ENCODE results near the gene EIPR1. TPM values are rescaled to one million over a fixed set of nuclear protein-coding genes. Genes with fewer than 3 reads are reported as not detected.

Gene EIPR1
- total and polyA plus RNA-seq, 2 donors = 21.3 to 31.9 TPM

DNA sequence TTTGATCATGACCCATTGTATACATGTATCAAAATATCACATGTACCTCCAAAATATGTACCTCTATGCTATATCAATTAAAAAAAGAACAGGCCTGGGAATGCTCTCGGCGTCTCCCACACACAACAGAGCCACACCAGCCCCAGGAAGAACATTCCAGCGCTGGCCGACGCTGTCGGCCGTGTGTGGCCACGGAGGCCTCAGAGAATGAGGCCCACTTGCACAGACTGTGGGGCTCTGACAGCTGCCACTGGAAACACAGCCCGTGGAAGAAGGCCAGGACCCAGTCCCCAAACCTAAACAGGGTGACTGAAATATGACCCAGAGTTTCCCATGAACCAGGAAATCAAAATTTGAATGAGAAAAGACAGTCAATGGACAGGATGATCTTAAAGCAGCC, 69.7 kb downstream of the EIPR1 start:
- Histone ChIP-seq H3K27me3 (ENCODE audit: control insufficient read depth in 2 of 2, insufficient read depth in 1 of 2, low read length in 1 of 2) (no peaks in the 10 kb centered on the region), H3K4me3 (ENCODE audit: low read length in 2 of 2) (no peak overlapping the region), H3K4me1 (ENCODE audit: control insufficient read depth in 2 of 2, insufficient read depth in 2 of 2, low read length in 2 of 2) (peaks cover 0 to 5% of the 10 kb centered on the region in 2 donors), H3K9me3 (ENCODE audit: control insufficient read depth in 2 of 2, insufficient read depth in 1 of 2, low read length in 1 of 2) (no peaks in the 10 kb centered on the region), H3K27ac (ENCODE audit: low read depth in 1 of 2, low read length in 1 of 2) (no peak overlapping the region), H3K36me3 (ENCODE audit: control insufficient read depth in 2 of 2, insufficient read depth in 2 of 2, low read length in 1 of 2) (no peaks in the 10 kb centered on the region)
- no peak for DNase-seq (ENCODE audit: low read depth in 6 of 9, low spot score in 9 of 9)
- WGBS = 96% methylated on average over 9 of the region's 9 CpGs

DNA sequence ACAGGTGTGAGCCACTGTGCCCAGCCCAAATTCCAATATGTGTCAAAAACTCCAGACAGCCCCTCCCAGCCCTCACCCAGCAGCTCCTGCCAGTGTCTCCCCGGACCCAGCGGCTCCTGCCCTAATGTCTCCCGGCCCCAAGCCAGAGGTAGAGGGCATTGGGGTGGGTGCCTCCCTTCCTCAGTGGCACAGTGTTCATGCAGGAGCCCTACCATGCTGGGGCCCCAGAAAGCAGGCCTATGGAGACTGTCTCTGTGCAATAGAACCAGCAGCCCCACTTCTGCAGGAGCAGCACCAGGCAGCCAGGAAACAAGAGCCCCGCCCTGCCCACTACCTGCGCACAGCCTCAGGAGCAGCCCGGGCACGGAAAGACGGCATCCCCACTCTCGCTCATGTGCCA, 70.4 kb downstream of the EIPR1 start:
- Histone ChIP-seq H3K27me3 (ENCODE audit: control insufficient read depth in 2 of 2, insufficient read depth in 1 of 2, low read length in 1 of 2) (no peaks in the 10 kb centered on the region), H3K9me3 (ENCODE audit: control insufficient read depth in 2 of 2, insufficient read depth in 1 of 2, low read length in 1 of 2) (no peaks in the 10 kb centered on the region), H3K4me1 (ENCODE audit: control insufficient read depth in 2 of 2, insufficient read depth in 2 of 2, low read length in 2 of 2) (peaks cover 0 to 5% of the 10 kb centered on the region in 2 donors), H3K36me3 (ENCODE audit: control insufficient read depth in 2 of 2, insufficient read depth in 2 of 2, low read length in 1 of 2) (peaks cover 0 to 6% of the 10 kb centered on the region in 2 donors), H3K4me3 (ENCODE audit: low read length in 2 of 2) (no peak overlapping the region), H3K27ac (ENCODE audit: low read depth in 1 of 2, low read length in 1 of 2) (no peak overlapping the region)
- no peak for DNase-seq (ENCODE audit: low read depth in 6 of 9, low spot score in 9 of 9)
- 98% methylated on average over 9 of the region's 9 CpGs for WGBS

DNA sequence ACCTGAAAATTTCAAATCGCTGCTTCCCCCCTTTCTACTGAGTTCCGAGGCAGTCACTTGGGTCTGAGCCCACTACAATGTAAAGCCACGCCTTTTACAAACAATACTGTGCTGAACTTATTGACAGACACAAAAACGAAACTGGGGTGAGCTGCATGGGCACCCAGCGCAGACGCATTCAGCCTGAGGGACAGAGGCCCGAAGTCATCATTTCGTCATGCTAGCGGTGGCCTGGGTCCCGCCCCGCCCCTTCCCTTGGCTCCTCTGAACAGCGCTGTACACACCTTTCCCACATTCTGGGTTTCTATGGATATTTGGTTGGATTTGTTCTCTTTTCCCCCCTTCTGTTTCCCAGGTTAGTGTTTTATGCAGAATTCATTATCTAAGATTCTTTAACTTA, 71.7 kb downstream of the EIPR1 start:
- H3K9me3 ChIP-seq (ENCODE audit: control insufficient read depth in 2 of 2, insufficient read depth in 1 of 2, low read length in 1 of 2) = no peaks in the 10 kb centered on the region
- no peak for DNase-seq (ENCODE audit: low read depth in 6 of 9, low spot score in 9 of 9)

DNA sequence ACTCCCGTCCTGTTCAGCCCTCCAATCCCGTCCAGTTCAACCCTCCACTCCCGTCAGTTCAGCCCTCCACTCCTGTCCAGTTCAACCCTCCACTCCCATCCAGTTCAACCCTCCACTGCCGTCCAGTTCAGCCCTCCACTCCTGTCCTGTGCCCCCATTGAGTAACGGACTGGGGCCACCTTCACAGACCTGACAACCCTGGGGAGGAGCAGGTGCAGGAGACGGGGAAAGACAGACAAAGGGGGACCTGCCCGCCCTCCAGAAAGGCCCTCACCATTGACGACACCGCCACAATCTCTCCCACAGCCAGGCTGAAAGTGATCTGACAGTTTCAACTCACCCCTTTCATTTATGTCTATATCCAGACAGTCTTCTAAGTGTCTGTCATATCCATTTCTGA, 72.2 kb downstream of the EIPR1 start:
- no peak overlapping the region for H3K27ac ChIP-seq (ENCODE audit: low read depth in 1 of 2, low read length in 1 of 2)
- H3K36me3 ChIP-seq (ENCODE audit: control insufficient read depth in 2 of 2, insufficient read depth in 2 of 2, low read length in 1 of 2) = peaks cover 6% of the 10 kb centered on the region in 2 donors
- DNase-seq (ENCODE audit: low read depth in 6 of 9, low spot score in 9 of 9) = no peak
- WGBS = 94% methylated on average over 9 of the region's 9 CpGs
- H3K4me1 ChIP-seq (ENCODE audit: control insufficient read depth in 2 of 2, insufficient read depth in 2 of 2, low read length in 2 of 2) = peaks cover 0 to 5% of the 10 kb centered on the region in 2 donors
- no peaks in the 10 kb centered on the region for H3K9me3 ChIP-seq (ENCODE audit: control insufficient read depth in 2 of 2, insufficient read depth in 1 of 2, low read length in 1 of 2)
- no peak overlapping the region for H3K4me3 ChIP-seq (ENCODE audit: low read length in 2 of 2)
- no peaks in the 10 kb centered on the region for H3K27me3 ChIP-seq (ENCODE audit: control insufficient read depth in 2 of 2, insufficient read depth in 1 of 2, low read length in 1 of 2)

More for the DNA sequence above, 71.7 kb downstream of the EIPR1 start:
- peaks cover 1 to 6% of the 10 kb centered on the region in 2 donors for H3K36me3 ChIP-seq (ENCODE audit: control insufficient read depth in 2 of 2, insufficient read depth in 2 of 2, low read length in 1 of 2)
- no peaks in the 10 kb centered on the region for H3K27me3 ChIP-seq (ENCODE audit: control insufficient read depth in 2 of 2, insufficient read depth in 1 of 2, low read length in 1 of 2)
- peaks cover 0 to 5% of the 10 kb centered on the region in 2 donors for H3K4me1 ChIP-seq (ENCODE audit: control insufficient read depth in 2 of 2, insufficient read depth in 2 of 2, low read length in 2 of 2)
- H3K27ac ChIP-seq (ENCODE audit: low read depth in 1 of 2, low read length in 1 of 2) = no peak overlapping the region
- 98% methylated on average over 12 of the region's 12 CpGs for WGBS
- H3K4me3 ChIP-seq (ENCODE audit: low read length in 2 of 2) = no peak overlapping the region

DNA sequence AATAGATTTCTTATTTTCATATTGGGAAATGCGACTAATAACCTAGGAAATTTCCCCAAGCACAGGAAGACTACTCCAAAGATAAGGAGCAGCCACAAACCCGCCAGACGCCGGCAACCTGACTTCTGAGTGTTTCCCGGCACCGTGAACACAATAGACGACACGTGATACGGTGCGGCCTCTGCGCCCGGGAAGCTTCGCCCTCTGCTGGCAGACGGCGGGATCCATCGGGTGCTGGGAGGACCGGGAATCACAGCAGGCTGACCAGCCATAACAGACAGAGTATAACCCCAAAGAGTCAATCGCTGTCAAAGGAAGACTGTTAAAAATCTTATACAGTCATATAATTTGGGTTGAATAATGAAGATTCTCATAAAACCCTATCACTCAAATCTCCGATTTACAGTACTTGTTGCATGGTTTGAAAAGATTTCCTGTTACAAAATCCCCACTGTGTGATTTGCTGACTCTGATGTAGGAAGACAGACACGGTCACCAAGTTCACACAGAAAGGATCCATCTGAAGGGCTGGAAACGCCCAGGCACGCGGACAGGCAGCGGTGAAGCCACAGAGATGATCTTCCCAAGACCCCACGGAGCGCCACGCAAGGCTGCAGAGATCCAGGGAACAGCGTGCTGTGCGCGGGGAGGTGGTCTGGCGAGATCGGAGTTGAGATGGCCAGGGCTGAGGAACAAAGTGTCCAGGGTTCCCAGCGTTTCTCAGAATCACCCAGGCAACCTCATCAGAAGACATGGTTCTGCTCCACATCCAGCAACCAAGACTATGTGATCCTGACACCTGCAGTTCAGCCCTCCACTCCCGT, 73.8 kb downstream of the EIPR1 start:
- Histone ChIP-seq H3K4me3 (ENCODE audit: low read length in 2 of 2) (no peak overlapping the region), H3K36me3 (ENCODE audit: control insufficient read depth in 2 of 2, insufficient read depth in 2 of 2, low read length in 1 of 2) (peaks cover 6 to 8% of the 10 kb centered on the region in 2 donors)
- WGBS = 45% methylated on average over 34 of the region's 34 CpGs

DNA sequence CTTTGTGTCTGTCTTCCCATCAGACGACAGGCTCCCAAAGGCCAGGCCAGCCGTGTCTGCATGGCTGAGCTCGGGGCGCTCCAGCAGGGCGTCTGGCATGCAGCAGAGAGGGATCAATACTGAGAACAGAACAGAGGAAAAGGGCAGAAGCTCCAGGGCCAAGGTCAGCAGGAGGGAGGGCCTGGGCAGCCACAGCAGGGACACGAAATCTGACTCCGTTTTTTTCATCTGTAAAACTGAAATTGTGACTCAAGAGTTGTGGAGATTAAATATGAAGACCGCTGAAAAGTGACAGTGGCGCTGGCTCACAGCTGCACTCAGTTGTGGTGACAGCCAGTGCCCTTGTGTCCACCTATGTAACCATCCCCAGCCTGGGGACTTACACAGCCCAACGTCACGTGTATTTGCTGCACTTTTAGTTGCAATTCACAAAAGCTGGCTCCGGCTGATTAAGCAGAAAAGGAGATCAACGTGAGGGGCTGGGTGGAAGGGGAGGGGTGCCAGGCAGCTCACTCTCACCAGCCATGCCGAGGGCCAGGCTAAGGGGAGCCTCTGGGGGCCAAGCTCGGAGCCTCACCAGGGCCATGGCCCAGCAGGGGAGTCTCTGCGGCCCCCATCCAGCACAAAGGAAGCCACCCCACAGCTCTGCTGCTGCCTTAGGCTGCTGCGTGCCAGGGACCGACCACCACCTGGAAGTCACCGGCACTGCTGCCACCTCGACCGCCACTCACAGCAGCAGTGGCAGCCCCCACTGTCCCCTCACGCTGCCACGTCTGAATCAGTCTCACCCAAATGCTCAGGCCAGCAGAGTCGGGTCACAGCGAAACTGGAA, 74.7 kb downstream of the EIPR1 start:
- no peak overlapping the region for H3K4me3 ChIP-seq (ENCODE audit: low read length in 2 of 2)
- H3K27ac ChIP-seq (ENCODE audit: low read depth in 1 of 2, low read length in 1 of 2) = no peak overlapping the region
- H3K9me3 ChIP-seq (ENCODE audit: control insufficient read depth in 2 of 2, insufficient read depth in 1 of 2, low read length in 1 of 2) = no peaks in the 10 kb centered on the region
- DNase-seq (ENCODE audit: low read depth in 6 of 9, low spot score in 9 of 9) = peak in 1 of 9 donors; percentile 11
- H3K4me1 ChIP-seq (ENCODE audit: control insufficient read depth in 2 of 2, insufficient read depth in 2 of 2, low read length in 2 of 2) = peaks cover 0 to 5% of the 10 kb centered on the region in 2 donors
- 84% methylated on average over 25 of the region's 25 CpGs for WGBS
- no peaks in the 10 kb centered on the region for H3K27me3 ChIP-seq (ENCODE audit: control insufficient read depth in 2 of 2, insufficient read depth in 1 of 2, low read length in 1 of 2)
- peaks cover 6 to 8% of the 10 kb centered on the region in 2 donors for H3K36me3 ChIP-seq (ENCODE audit: control insufficient read depth in 2 of 2, insufficient read depth in 2 of 2, low read length in 1 of 2)

More for the DNA sequence above, 73.8 kb downstream of the EIPR1 start:
- Histone ChIP-seq H3K27ac (ENCODE audit: low read depth in 1 of 2, low read length in 1 of 2) (no peak overlapping the region), H3K9me3 (ENCODE audit: control insufficient read depth in 2 of 2, insufficient read depth in 1 of 2, low read length in 1 of 2) (no peaks in the 10 kb centered on the region), H3K27me3 (ENCODE audit: control insufficient read depth in 2 of 2, insufficient read depth in 1 of 2, low read length in 1 of 2) (no peaks in the 10 kb centered on the region), H3K4me1 (ENCODE audit: control insufficient read depth in 2 of 2, insufficient read depth in 2 of 2, low read length in 2 of 2) (peaks cover 0 to 5% of the 10 kb centered on the region in 2 donors)
- DNase-seq (ENCODE audit: low read depth in 6 of 9, low spot score in 9 of 9) = peak; percentile 31 to 79 (median 53)

DNA sequence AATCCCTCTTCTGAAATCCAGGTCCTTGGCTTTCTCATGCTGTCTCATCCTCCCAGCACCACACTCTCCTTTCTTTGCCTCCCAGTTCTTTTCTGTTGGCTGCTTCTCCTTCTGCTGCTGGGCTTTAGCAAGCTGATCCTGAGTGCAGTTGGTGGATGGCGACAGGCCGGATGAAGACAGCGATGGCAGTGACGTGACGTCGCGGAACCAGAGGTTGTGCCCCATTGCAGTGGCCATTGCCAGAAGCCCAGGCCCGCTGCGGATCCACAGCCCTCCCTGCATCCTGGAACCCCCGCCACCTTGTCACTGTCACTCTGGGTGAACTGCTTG, 75.2 kb downstream of the EIPR1 start:
- Histone ChIP-seq H3K4me1 (ENCODE audit: control insufficient read depth in 2 of 2, insufficient read depth in 2 of 2, low read length in 2 of 2) (peaks cover 0 to 5% of the 10 kb centered on the region in 2 donors), H3K27ac (ENCODE audit: low read depth in 1 of 2, low read length in 1 of 2) (no peak overlapping the region), H3K36me3 (ENCODE audit: control insufficient read depth in 2 of 2, insufficient read depth in 2 of 2, low read length in 1 of 2) (peaks cover 6 to 8% of the 10 kb centered on the region in 2 donors), H3K27me3 (ENCODE audit: control insufficient read depth in 2 of 2, insufficient read depth in 1 of 2, low read length in 1 of 2) (no peaks in the 10 kb centered on the region), H3K9me3 (ENCODE audit: control insufficient read depth in 2 of 2, insufficient read depth in 1 of 2, low read length in 1 of 2) (no peaks in the 10 kb centered on the region), H3K4me3 (ENCODE audit: low read length in 2 of 2) (no peak overlapping the region)
- DNase-seq (ENCODE audit: low read depth in 6 of 9, low spot score in 9 of 9) = no peak
- WGBS = 98% methylated on average over 10 of the region's 10 CpGs

DNA sequence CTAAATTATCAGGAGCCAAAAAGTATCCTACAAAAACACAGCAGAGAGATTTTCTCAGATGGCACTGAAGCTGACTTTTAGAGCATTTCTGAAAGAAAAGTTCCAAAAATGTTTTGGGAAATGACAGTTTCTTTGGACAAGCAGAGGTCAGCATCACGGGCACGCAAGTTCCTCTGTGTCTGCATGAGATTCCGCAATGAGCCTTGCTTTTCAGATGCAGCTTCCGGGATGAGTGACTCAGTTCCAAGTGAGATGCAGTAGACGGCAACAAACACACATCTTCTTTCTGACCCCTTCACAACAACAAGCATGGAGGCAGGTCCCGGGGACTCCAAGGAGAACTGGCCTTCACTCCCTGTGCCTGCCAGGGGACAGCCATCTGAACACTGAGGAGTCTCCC, 76.6 kb downstream of the EIPR1 start:
- no peak for DNase-seq (ENCODE audit: low read depth in 6 of 9, low spot score in 9 of 9)
- 96% methylated on average over 6 of the region's 6 CpGs for WGBS

More for the DNA sequence above, 76.6 kb downstream of the EIPR1 start:
- no peak overlapping the region for H3K4me3 ChIP-seq (ENCODE audit: low read length in 2 of 2)
- H3K36me3 ChIP-seq (ENCODE audit: control insufficient read depth in 2 of 2, insufficient read depth in 2 of 2, low read length in 1 of 2) = peaks cover 6 to 8% of the 10 kb centered on the region in 2 donors
- no peaks in the 10 kb centered on the region for H3K27me3 ChIP-seq (ENCODE audit: control insufficient read depth in 2 of 2, insufficient read depth in 1 of 2, low read length in 1 of 2)
- peaks cover 0 to 5% of the 10 kb centered on the region in 2 donors for H3K4me1 ChIP-seq (ENCODE audit: control insufficient read depth in 2 of 2, insufficient read depth in 2 of 2, low read length in 2 of 2)
- no peaks in the 10 kb centered on the region for H3K9me3 ChIP-seq (ENCODE audit: control insufficient read depth in 2 of 2, insufficient read depth in 1 of 2, low read length in 1 of 2)
- no peak overlapping the region for H3K27ac ChIP-seq (ENCODE audit: low read depth in 1 of 2, low read length in 1 of 2)

Data from thymus (tissue), 11 donors.